Endodermal cell (in vitro differentiated cells): ENCODE measurements around the gene TPSB2. TPM values are rescaled to one million over a fixed set of nuclear protein-coding genes. Genes with fewer than 3 reads are reported as not detected.

Experiments
- DNase-seq: peaks from one replicate; pipeline ENCODE4 v3.0.0-alpha.2; 2017
- H3K27ac ChIP-seq: 2 replicates; pipeline ENCODE4 v1.5.1; 2013; ENCODE audit warnings: mild to moderate bottlenecking, low read depth, low read length, moderate library complexity
- H3K27me3 ChIP-seq: 2 replicates; pipeline ENCODE4 v1.6.1; 2013; ENCODE audit warnings: mild to moderate bottlenecking, low read length, moderate library complexity; ENCODE audit not compliant: insufficient read depth, control insufficient read depth, poor library complexity, severe bottlenecking
- H3K36me3 ChIP-seq: 2 replicates; pipeline ENCODE4 v1.7.0; 2013; ENCODE audit warnings: mild to moderate bottlenecking, low read length, moderate library complexity; ENCODE audit not compliant: control insufficient read depth, insufficient read depth
- H3K4me1 ChIP-seq: one replicate; pipeline ENCODE4 v1.7.0; 2013; ENCODE audit warnings: low read length; ENCODE audit not compliant: control insufficient read depth, insufficient read depth
- H3K4me3 ChIP-seq: 2 replicates; pipeline ENCODE4 v1.5.1; 2013; ENCODE audit warnings: mild to moderate bottlenecking, low read length, moderate library complexity
- H3K9ac ChIP-seq: 2 replicates; pipeline ENCODE4 v1.6.1; 2013; ENCODE audit warnings: mild to moderate bottlenecking, low read length, moderate library complexity; ENCODE audit not compliant: poor library complexity, severe bottlenecking; ENCODE audit errors: extremely low read depth
- H3K9me3 ChIP-seq: 2 replicates; pipeline ENCODE4 v1.6.1; 2013; ENCODE audit warnings: mild to moderate bottlenecking, low read length, moderate library complexity; ENCODE audit not compliant: control insufficient read depth
- H3K27ac Mint-ChIP-seq: 2 replicates; pipeline ENCODE4 v1.8.0; 2020; ENCODE audit warnings: mixed read lengths
- H3K27me3 Mint-ChIP-seq: 2 replicates; pipeline ENCODE4 v1.8.0; 2021; ENCODE audit warnings: mild to moderate bottlenecking, mixed read lengths; ENCODE audit not compliant: insufficient read depth
- H3K36me3 Mint-ChIP-seq: 2 replicates; pipeline ENCODE4 v1.8.0; 2020; ENCODE audit warnings: low read depth, mixed read lengths
- H3K4me1 Mint-ChIP-seq: 2 replicates; pipeline ENCODE4 v1.8.0; 2020; ENCODE audit warnings: mixed read lengths
- H3K4me3 Mint-ChIP-seq: 2 replicates; pipeline ENCODE4 v1.8.0; 2020; ENCODE audit warnings: mild to moderate bottlenecking, moderate library complexity, mixed read lengths
- H3K9me3 Mint-ChIP-seq: 2 replicates; pipeline ENCODE4 v1.8.0; 2020; ENCODE audit warnings: mild to moderate bottlenecking, mixed read lengths
- CTCF ChIP-seq: fragments of 200-600 bp; sonication (generic); conservative IDR thresholded peaks from 2 replicates; pipeline ENCODE4 v1.5.0; 2021; ENCODE audit warnings: antibody characterized with exemption, mild to moderate bottlenecking
- WGBS, 2 experiments: methylation state at CpG; one replicate each; pipeline versions ENCODE4 v1.1.5 to v1.1.7; 2013; ENCODE audit warnings: missing lambda C conversion rate in 2 of 2, mixed read lengths in 1 of 2; ENCODE audit not compliant: insufficient coverage in 1 of 2, insufficient read length in 1 of 2; 5-methylcytosine and 5-hydroxymethylcytosine counted together
- total RNA-seq, 2 donors: library from RNA; stranded (reverse); fragmentation: NEBNext Ultra II Directional in 1 of 2; extraction: Animal tissue kit (Norgen Biotek cat#: 25700) in 1 of 2; gene quantifications; 2 replicates in 1 of 2; 3 replicates in 1 of 2; pipeline ENCODE4 v1.2.1, GENCODE V29; 2021

Gene TPSB2
- total RNA-seq, 2 donors from 2014 or later = not detected

GRCh38 chr16:1277617-1278282 is 47.8 kb upstream of the TPSB2 start:
- no peaks in the 10 kb centered on the region for H3K4me1 ChIP-seq
- no peak for TF ChIP-seq CTCF
- peaks cover 8% of the 10 kb centered on the region for H3K27me3 ChIP-seq
- no peaks in the 10 kb centered on the region for H3K9me3 ChIP-seq
- no peak for DNase-seq
- H3K4me3 ChIP-seq = no peak overlapping the region
- WGBS, 2 experiments = 83 to 92% methylated on average over 2 to 21 of the region's 21 CpGs
- no peaks in the 10 kb centered on the region for H3K36me3 ChIP-seq
- Mint-ChIP-seq H3K4me1 (peaks cover 2% of the 10 kb centered on the region), H3K27me3 (peaks cover 8% of the 10 kb centered on the region), H3K36me3 (no peaks in the 10 kb centered on the region), H3K27ac (no peak overlapping the region), H3K9me3 (no peaks in the 10 kb centered on the region), H3K4me3 (no peak overlapping the region)
- H3K9ac ChIP-seq = no peak overlapping the region
- H3K27ac ChIP-seq = no peak overlapping the region

- Mint-ChIP-seq H3K4me1 (peaks cover 2% of the 10 kb centered on the region), H3K27ac (no peak overlapping the region), H3K4me3 (no peak overlapping the region), H3K27me3 (peaks cover 9% of the 10 kb centered on the region), H3K36me3 (no peaks in the 10 kb centered on the region), H3K9me3 (no peaks in the 10 kb centered on the region)
- no peaks in the 10 kb centered on the region for H3K36me3 ChIP-seq
- no peaks in the 10 kb centered on the region for H3K9me3 ChIP-seq
- no peak overlapping the region for H3K4me3 ChIP-seq
- peaks cover 8% of the 10 kb centered on the region for H3K27me3 ChIP-seq
- DNase-seq = no peak
- no peak overlapping the region for H3K27ac ChIP-seq
- WGBS, 2 experiments = 74 to 91% methylated on average over 4 to 19 of the region's 19 CpGs
- H3K4me1 ChIP-seq = no peaks in the 10 kb centered on the region
- no peak for TF ChIP-seq CTCF
- no peak overlapping the region for H3K9ac ChIP-seq
Observed at GRCh38 chr16:1277151-1277598, 47.2 kb upstream of the TPSB2 start.

GRCh38 chr16:1276580-1276878 is 46.5 kb upstream of the TPSB2 start:
- Histone ChIP-seq H3K36me3 (no peaks in the 10 kb centered on the region), H3K4me1 (no peaks in the 10 kb centered on the region), H3K4me3 (no peak overlapping the region), H3K9ac (no peak overlapping the region), H3K9me3 (no peaks in the 10 kb centered on the region), H3K27ac (no peak overlapping the region), H3K27me3 (peaks cover 8% of the 10 kb centered on the region)
- H3K9me3 Mint-ChIP-seq = no peaks in the 10 kb centered on the region
- H3K27ac Mint-ChIP-seq = no peak overlapping the region
- peaks cover 2% of the 10 kb centered on the region for H3K4me1 Mint-ChIP-seq
- no peak for DNase-seq
- peaks cover 9% of the 10 kb centered on the region for H3K27me3 Mint-ChIP-seq
- no peak overlapping the region for H3K4me3 Mint-ChIP-seq
- 95 to 97% methylated on average over 7 to 12 of the region's 14 CpGs for WGBS, 2 experiments
- no peak for TF ChIP-seq CTCF
- H3K36me3 Mint-ChIP-seq = no peaks in the 10 kb centered on the region
